Measurements from ENCODE around the gene GRAP2. TPM values are rescaled to one million over a fixed set of nuclear protein-coding genes. Genes with fewer than 3 reads are reported as not detected.

GRAP2 gene
- total and polyA plus RNA-seq, 10 of the 15 experiments (the other 5 are each of a cell fraction or from before 2014, with no cell fraction given) = 3.3 to 79.1 (median 59.6) TPM

DNA sequence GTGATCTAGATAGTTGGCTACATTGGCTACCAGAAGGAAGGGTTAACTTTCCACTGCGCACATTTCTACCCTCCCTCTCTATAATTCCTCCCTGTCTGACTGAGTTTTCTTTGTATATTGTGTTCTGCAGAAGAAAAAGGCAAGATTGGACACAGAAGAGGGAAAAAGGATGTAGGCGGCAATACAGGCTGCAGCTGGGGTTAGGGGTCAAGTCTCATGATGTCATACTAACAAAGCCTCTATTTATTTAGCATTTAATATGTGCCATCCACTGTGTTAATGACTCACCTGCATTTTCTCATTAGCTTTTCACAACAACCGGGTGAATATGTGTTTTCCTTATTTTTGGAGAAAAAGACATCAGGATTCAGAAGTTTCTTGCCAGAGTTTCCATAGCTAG, 95.8 kb downstream of the GRAP2 start:
- Histone ChIP-seq H2AFZ (ENCODE audit: control insufficient read depth, low read depth, low read length) (no peak overlapping the region), H4K20me1 (ENCODE audit: control insufficient read depth, insufficient read depth) (no peaks in the 10 kb centered on the region), H3K9me3 (replicated peaks; ENCODE audit: control insufficient read depth, insufficient read depth, low read length) (no peaks in the 10 kb centered on the region), H3K9ac (ENCODE audit: control insufficient read depth, insufficient read depth, low read length) (no peak overlapping the region), H3K4me3 (no peak overlapping the region), H3K27ac (ENCODE audit: control insufficient read depth, insufficient read depth) (no peak overlapping the region), H3K79me2 (ENCODE audit: control insufficient read depth, insufficient read depth, low read length) (no peaks in the 10 kb centered on the region), H3K4me2 (ENCODE audit: control insufficient read depth, insufficient read depth) (no peak overlapping the region), H3K36me3 (ENCODE audit: control insufficient read depth in 2 of 2, insufficient read depth in 2 of 2, low read length in 1 of 2) (no peaks in the 10 kb centered on the region), H3K27me3 (replicated peaks in 1 of 2; ENCODE audit: control insufficient read depth in 2 of 2, insufficient read depth in 2 of 2, low read length in 1 of 2) (peaks cover 3 to 12% of the 10 kb centered on the region in 2 experiments), H3K4me1 (ENCODE audit: control insufficient read depth, insufficient read depth, low read length) (no peaks in the 10 kb centered on the region)
- no TSS peak for BruUV-seq (replicated peaks)
- TF ChIP-seq NR2F1 (conservative IDR thresholded peaks at IDR 0.05) = 0 out of 2 replicates have a peak, but pooled peaks have one; percentile 30
- TF ChIP-seq, protein P1, sequence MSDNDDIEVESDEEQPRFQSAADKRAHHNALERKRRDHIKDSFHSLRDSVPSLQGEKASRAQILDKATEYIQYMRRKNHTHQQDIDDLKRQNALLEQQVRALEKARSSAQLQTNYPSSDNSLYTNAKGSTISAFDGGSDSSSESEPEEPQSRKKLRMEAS (IDR thresholded peaks at IDR 0.05; ENCODE audit: low read depth, low read length) = no peak
- no peak for TF ChIP-seq GABPA (IDR thresholded peaks at IDR 0.05; ENCODE audit: low read depth)
- no peak for FAIRE-seq
- intact Hi-C loops (cut with micrococcal nuclease; ENCODE audit: unreplicated experiment) (no loop called here), in situ Hi-C loops (cut with MboI) (no loop called here)
- ChIA-PET SMC1A (ENCODE audit: uncharacterized antibody, unreplicated experiment) (interaction anchor here (0.7 kb wide), 1 partner anchor 35 kb away, joined by 3 read pairs; no protein-coding TSS in a partner anchor), POLR2A (interaction anchor here (0.6 kb wide), 1 partner anchor 140 kb away, joined by 8 read pairs; no protein-coding TSS in a partner anchor), RAD21 (ENCODE audit: unreplicated experiment) (no interaction called here), CTCF (interaction anchor here (0.6 to 1.3 kb wide), 2 partner anchors 96 to 476 kb away, joined by 3 read pairs; no protein-coding TSS in a partner anchor)
- no peak for ATAC-seq
- DNase-seq (ENCODE audit: low read depth, low spot score) = no peak
- 89% methylated on average over 3 of the region's 3 CpGs for WGBS (ENCODE audit: insufficient coverage, insufficient replicate concordance, low lambda C conversion rate, missing lambda C conversion rate)

DNA sequence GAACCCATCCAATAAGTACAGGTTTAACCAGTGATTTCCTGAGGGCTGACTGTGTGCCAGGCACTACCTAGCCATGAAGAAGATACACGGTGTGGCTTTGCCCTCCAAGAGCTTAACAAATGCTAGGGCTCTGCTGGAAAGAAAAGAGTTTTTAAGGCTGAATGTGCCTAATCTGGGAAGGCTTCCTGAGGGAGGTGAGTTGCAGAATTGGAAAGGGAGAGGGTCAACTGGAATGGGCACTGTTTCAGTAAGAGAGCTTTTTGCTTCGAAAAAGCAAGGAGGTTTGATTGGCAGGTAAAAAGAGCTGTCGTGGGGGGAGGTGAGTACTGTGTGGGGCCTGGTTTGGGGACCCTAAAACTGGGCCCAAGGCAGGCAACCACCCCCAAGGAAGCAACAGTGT, 96.5 kb downstream of the GRAP2 start:
- no TSS peak for BruUV-seq (replicated peaks)
- H3K4me1 ChIP-seq (ENCODE audit: control insufficient read depth, insufficient read depth, low read length) = no peaks in the 10 kb centered on the region
- no peak for TF ChIP-seq TCF3 (IDR thresholded peaks at IDR 0.05; ENCODE audit: borderline replicate concordance, insufficient read depth, low read depth, low read length)
- no peak for TF ChIP-seq SMARCA5 (IDR thresholded peaks at IDR 0.05)
- TF ChIP-seq SP1 (IDR thresholded peaks at IDR 0.05; ENCODE audit: low read depth, low read length) = no peak
- no peak for TF ChIP-seq RFX5 (IDR thresholded peaks at IDR 0.05; ENCODE audit: low read depth, low read length)
- no peak for TF ChIP-seq MTA3 (IDR thresholded peaks at IDR 0.05; ENCODE audit: borderline replicate concordance, low read length)
- in situ Hi-C loops (cut with MboI) = no loop called here
- H3K4me2 ChIP-seq (ENCODE audit: control insufficient read depth, insufficient read depth) = no peak overlapping the region
- no peak overlapping the region for H3K27ac ChIP-seq (ENCODE audit: control insufficient read depth, insufficient read depth)
- ChIA-PET CTCF (interaction anchor here (1.3 kb wide), 1 partner anchor 27 kb away, joined by 5 read pairs; no protein-coding TSS in a partner anchor), RAD21 (ENCODE audit: unreplicated experiment) (no interaction called here), POLR2A (no interaction called here), SMC1A (ENCODE audit: uncharacterized antibody, unreplicated experiment) (no interaction called here)
- no peaks in the 10 kb centered on the region for H3K79me2 ChIP-seq (ENCODE audit: control insufficient read depth, insufficient read depth, low read length)
- no peak overlapping the region for H2AFZ ChIP-seq (ENCODE audit: control insufficient read depth, low read depth, low read length)
- no peak overlapping the region for H3K4me3 ChIP-seq
- ATAC-seq (no peak), FAIRE-seq (no peak), DNase-seq (ENCODE audit: low read depth, low spot score) (no peak)
- H3K36me3 ChIP-seq (ENCODE audit: control insufficient read depth in 2 of 2, insufficient read depth in 2 of 2, low read length in 1 of 2) = no peaks in the 10 kb centered on the region
- no peak overlapping the region for H3K9ac ChIP-seq (ENCODE audit: control insufficient read depth, insufficient read depth, low read length)
- intact Hi-C loops (cut with micrococcal nuclease; ENCODE audit: unreplicated experiment) = no loop called here
- H3K27me3 ChIP-seq (replicated peaks in 1 of 2; ENCODE audit: control insufficient read depth in 2 of 2, insufficient read depth in 2 of 2, low read length in 1 of 2) = peaks cover 3 to 15% of the 10 kb centered on the region in 2 experiments
- H4K20me1 ChIP-seq (ENCODE audit: control insufficient read depth, insufficient read depth) = no peaks in the 10 kb centered on the region
- H3K9me3 ChIP-seq (replicated peaks; ENCODE audit: control insufficient read depth, insufficient read depth, low read length) = no peaks in the 10 kb centered on the region
- WGBS (ENCODE audit: insufficient coverage, insufficient replicate concordance, low lambda C conversion rate, missing lambda C conversion rate) = 29% methylated on average over 3 of the region's 3 CpGs
